Sigmoid colon (tissue), 7 donors: Measurements from ENCODE around the gene DCAF16. TPM values are rescaled to one million over a fixed set of nuclear protein-coding genes. Genes with fewer than 3 reads are reported as not detected.

ENCODE experiments used
- DNase-seq: peaks from one replicate; pipeline ENCODE4 v3.0.0-alpha.2; 2019
- H3K27ac ChIP-seq, 4 donors: fragments of 200-600 bp; sonication (generic); one replicate each; pipeline ENCODE4 v1.5.1; 2016 to 2019; ENCODE audit warnings: mild to moderate bottlenecking in 1 of 4
- H3K27me3 ChIP-seq, 3 donors: fragments of 200-600 bp; sonication (generic); one replicate each; pipeline ENCODE4 v1.5.1; 2019; ENCODE audit warnings: mild to moderate bottlenecking in 1 of 3
- H3K36me3 ChIP-seq, 4 donors: fragments of 200-600 bp; sonication (generic); one replicate each; pipeline ENCODE4 v1.5.1; 2016 to 2019
- H3K4me1 ChIP-seq, 4 donors: fragments of 200-600 bp; sonication (generic); one replicate each; pipeline ENCODE4 v1.5.1; 2017 to 2019
- H3K4me3 ChIP-seq, 4 donors: fragments of 200-600 bp; sonication (generic); one replicate each; pipeline ENCODE4 v1.5.1; 2017 to 2019; ENCODE audit warnings: mild to moderate bottlenecking in 2 of 4, moderate library complexity in 1 of 4
- H3K9me3 ChIP-seq, 4 donors: fragments of 200-600 bp in 3 of 4; sonication (generic) in 3 of 4; one replicate each; pipeline versions ENCODE4 v1.5.1 to v1.6.1; 2013 to 2019
- CTCF ChIP-seq, 4 experiments: fragments of 450-650 bp in 3 of 4; fragments of 200-600 bp in 1 of 4; IDR thresholded peaks; one replicate each; pipeline ENCODE4 v1.5.1; 2016 to 2019; ENCODE audit warnings: antibody characterized with exemption in 4 of 4, mild to moderate bottlenecking in 3 of 4, moderate library complexity in 2 of 4
- EP300 ChIP-seq, 4 donors: sonication (generic); formaldehyde crosslinking; IDR thresholded peaks; one replicate each; pipeline ENCODE4 v1.6.1; 2017; ENCODE audit warnings: antibody characterized with exemption in 4 of 4
- POLR2A ChIP-seq, 2 donors: fragments of 450-650 bp; IDR thresholded peaks; one replicate each; pipeline ENCODE4 v1.6.1; 2016; ENCODE audit warnings: antibody characterized with exemption in 2 of 2, mild to moderate bottlenecking in 2 of 2, moderate library complexity in 2 of 2
- POLR2AphosphoS5 ChIP-seq, 4 donors: sonication (generic); formaldehyde crosslinking; IDR thresholded peaks; one replicate each; pipeline ENCODE4 v1.6.1; 2017; ENCODE audit warnings: antibody characterized with exemption in 4 of 4
- WGBS, 2 donors: extraction: QIAGEN DNeasy Blood & Tissue Kit; methylation state at CpG; one replicate each; pipeline ENCODE4 v1.1.7; 2013; 5-methylcytosine and 5-hydroxymethylcytosine counted together
- intact Hi-C: fragments of 100-400 bp; cut with DNase I; formaldehyde crosslinking; loops from one replicate; pipeline ENCODE4 v1.15.1; 2023
- polyA plus RNA-seq, 3 donors: library from polyadenylated mRNA; stranded (reverse); fragments of 200-250 nt; gene quantifications; one replicate each; pipeline ENCODE4 v1.2.3, GENCODE V29; 2013
- total RNA-seq, 4 donors: library from RNA; depleted of rRNA; stranded (reverse); fragments of >200 nt; gene quantifications; one replicate each; pipeline ENCODE4 v1.1.0, GENCODE V29; 2016
- donor health status: healthy with polysubstance abuse.
- donor health status: Bipolar disorder and iron deficiency.
- donor health status: healthy.

Gene DCAF16
- total and polyA plus RNA-seq, 7 donors, result 5.8 to 31.5 (median 23.2) TPM

- Histone ChIP-seq H3K36me3 (peaks cover 0 to 23% (median 14%) of the 10 kb centered on the region in 4 donors), H3K4me1 (peaks cover 0 to 51% (median 48%) of the 10 kb centered on the region in 4 donors), H3K9me3 (no peaks in the 10 kb centered on the region), H3K27ac (peak overlapping the region in 3 of 4 donors; percentile 20 to 98 (median 96)), H3K4me3 (peak overlapping the region; percentile 2 to 70 (median 28)), H3K27me3 (no peaks in the 10 kb centered on the region)
- DNase-seq, result no peak
- no peak for TF ChIP-seq EP300 (IDR thresholded peaks at IDR 0.05)
- no peak for TF ChIP-seq POLR2A (IDR thresholded peaks at IDR 0.05)
- no peak for TF ChIP-seq CTCF (IDR thresholded peaks at IDR 0.05)
- no peak for TF ChIP-seq POLR2AphosphoS5 (IDR thresholded peaks at IDR 0.05)
- intact Hi-C loops, result loop anchor here (5.0 to 10.0 kb wide), 3 partner anchors 170 to 263 kb away; no protein-coding TSS in a partner anchor
- whole genome bisulfite sequencing, 2 donors, result 63 to 77% methylated on average over 6 of the region's 6 CpGs
Observed at GRCh38 chr4:17807446-17807845, 3.1 kb downstream of the DCAF16 start.

- H3K4me1 ChIP-seq, result peaks cover 0 to 43% (median 40%) of the 10 kb centered on the region in 4 donors
- no peak overlapping the region for H3K4me3 ChIP-seq
- no peak for DNase-seq
- 88 to 90% methylated on average over 3 of the region's 3 CpGs for WGBS, 2 donors
- no peak overlapping the region for H3K27ac ChIP-seq
- no peaks in the 10 kb centered on the region for H3K9me3 ChIP-seq
- intact Hi-C loops, result loop anchor here (5.0 to 10.0 kb wide), 3 partner anchors 168 to 261 kb away; no protein-coding TSS in a partner anchor
- no peaks in the 10 kb centered on the region for H3K27me3 ChIP-seq
- peaks cover 0 to 39% (median 14%) of the 10 kb centered on the region in 4 donors for H3K36me3 ChIP-seq
- no peak for TF ChIP-seq EP300 (IDR thresholded peaks at IDR 0.05)
- TF ChIP-seq CTCF (IDR thresholded peaks at IDR 0.05), result no peak
- TF ChIP-seq POLR2AphosphoS5 (IDR thresholded peaks at IDR 0.05), result no peak
- TF ChIP-seq POLR2A (IDR thresholded peaks at IDR 0.05), result no peak
Observed at GRCh38 chr4:17805580-17806155, 4.9 kb downstream of the DCAF16 start.

GRCh38 chr4:17797808-17798207 is 12.7 kb downstream of the DCAF16 start:
- Histone ChIP-seq H3K4me1 (no peaks in the 10 kb centered on the region), H3K36me3 (peaks cover 0 to 26% (median under 1%) of the 10 kb centered on the region in 4 donors), H3K27ac (no peak overlapping the region), H3K27me3 (no peaks in the 10 kb centered on the region), H3K4me3 (no peak overlapping the region), H3K9me3 (no peaks in the 10 kb centered on the region)
- TF ChIP-seq POLR2AphosphoS5 (IDR thresholded peaks at IDR 0.05) (no peak), POLR2A (IDR thresholded peaks at IDR 0.05) (no peak), EP300 (IDR thresholded peaks at IDR 0.05) (no peak), CTCF (IDR thresholded peaks at IDR 0.05) (no peak)
- intact Hi-C loops, result no loop called here
- WGBS, 2 donors, result 97 to 100% methylated on average over 1 of the region's 1 CpG
- DNase-seq, result no peak

GRCh38 chr4:17794730-17795129 is 15.8 kb downstream of the DCAF16 start:
- no peak for DNase-seq
- intact Hi-C loops, result no loop called here
- H3K4me3 ChIP-seq, result no peak overlapping the region
- H3K9me3 ChIP-seq, result no peaks in the 10 kb centered on the region
- H3K27ac ChIP-seq, result no peak overlapping the region
- TF ChIP-seq EP300 (IDR thresholded peaks at IDR 0.05) (no peak), CTCF (IDR thresholded peaks at IDR 0.05) (no peak), POLR2AphosphoS5 (IDR thresholded peaks at IDR 0.05) (no peak), POLR2A (IDR thresholded peaks at IDR 0.05) (no peak)
- 22 to 59% methylated on average over 1 of the region's 1 CpG for WGBS, 2 donors
- H3K36me3 ChIP-seq, result peaks cover 0 to 6% (median 0%) of the 10 kb centered on the region in 4 donors
- no peaks in the 10 kb centered on the region for H3K27me3 ChIP-seq
- no peaks in the 10 kb centered on the region for H3K4me1 ChIP-seq

- intact Hi-C loops, result no loop called here
- Histone ChIP-seq H3K27ac (no peak overlapping the region), H3K4me1 (no peaks in the 10 kb centered on the region), H3K27me3 (no peaks in the 10 kb centered on the region), H3K36me3 (no peaks in the 10 kb centered on the region), H3K4me3 (no peak overlapping the region), H3K9me3 (no peaks in the 10 kb centered on the region)
- TF ChIP-seq CTCF (IDR thresholded peaks at IDR 0.05) (no peak), POLR2A (IDR thresholded peaks at IDR 0.05) (no peak), POLR2AphosphoS5 (IDR thresholded peaks at IDR 0.05) (no peak), EP300 (IDR thresholded peaks at IDR 0.05) (no peak)
- DNase-seq, result no peak
Observed at GRCh38 chr4:17788956-17789355, 21.6 kb downstream of the DCAF16 start.
